Measurements from ENCODE around the gene SEC16B.

SEC16B gene

GRCh38 chr1:177945943-177946650 is 23.8 kb downstream of the SEC16B start:
- peak; percentile 93 for TF ChIP-seq CTCF (IDR thresholded peaks at IDR 0.05; ENCODE audit: control insufficient read depth, extremely low read depth, insufficient read depth)
- no peak for DNase-seq (ENCODE audit: low read depth)
- no peak overlapping the region for H3K4me3 ChIP-seq (ENCODE audit: low read depth, low read length)

- no peak overlapping the region for H3K4me3 ChIP-seq (ENCODE audit: low read depth, low read length)
- DNase-seq (ENCODE audit: low read depth): no peak
- no peak for TF ChIP-seq CTCF (IDR thresholded peaks at IDR 0.05; ENCODE audit: control insufficient read depth, extremely low read depth, insufficient read depth)
Observed at GRCh38 chr1:177944016-177944949, 25.6 kb downstream of the SEC16B start.

- TF ChIP-seq CTCF (IDR thresholded peaks at IDR 0.05; ENCODE audit: control insufficient read depth, extremely low read depth, insufficient read depth): no peak
- DNase-seq (ENCODE audit: low read depth): no peak
- H3K4me3 ChIP-seq (ENCODE audit: low read depth, low read length): no peak overlapping the region
Observed at GRCh38 chr1:177941976-177942375, 27.9 kb downstream of the SEC16B start.

DNA sequence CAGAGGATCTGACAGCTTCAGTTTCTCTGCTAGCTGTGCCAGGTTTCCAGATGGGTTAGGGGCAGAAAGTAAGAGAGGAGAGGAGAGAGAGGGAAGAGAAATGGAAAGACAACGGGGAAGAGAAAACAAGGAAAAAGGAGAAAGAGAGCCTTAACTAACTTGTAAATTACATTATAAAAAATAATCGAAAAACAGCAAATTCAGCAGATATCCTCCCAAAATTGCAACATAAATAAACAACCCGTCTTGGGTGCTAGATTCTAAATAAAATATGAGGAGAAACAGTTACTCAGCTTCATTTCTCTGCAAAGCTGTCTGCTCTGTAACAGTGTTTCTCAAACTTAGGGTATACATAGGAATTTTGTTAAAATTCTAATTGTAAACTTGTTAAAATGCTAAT is 29.2 kb downstream of the SEC16B start:
- H3K4me3 ChIP-seq (ENCODE audit: low read depth, low read length): no peak overlapping the region
- no peak for TF ChIP-seq CTCF (IDR thresholded peaks at IDR 0.05; ENCODE audit: control insufficient read depth, extremely low read depth, insufficient read depth)
- DNase-seq (ENCODE audit: low read depth): no peak

- no peak overlapping the region for H3K4me3 ChIP-seq (ENCODE audit: low read depth, low read length)
- DNase-seq (ENCODE audit: low read depth): no peak
- TF ChIP-seq CTCF (IDR thresholded peaks at IDR 0.05; ENCODE audit: control insufficient read depth, extremely low read depth, insufficient read depth): no peak
Observed at GRCh38 chr1:177937931-177938330, 31.9 kb downstream of the SEC16B start.

- no peak for TF ChIP-seq CTCF (IDR thresholded peaks at IDR 0.05; ENCODE audit: control insufficient read depth, extremely low read depth, insufficient read depth)
- no peak overlapping the region for H3K4me3 ChIP-seq (ENCODE audit: low read depth, low read length)
- no peak for DNase-seq (ENCODE audit: low read depth)
Observed at GRCh38 chr1:177937174-177937770, 32.6 kb downstream of the SEC16B start.
